IMR-90 (cell line): ENCODE measurements around the gene STYXL1.

Source experiments
- CEBPB ChIP-seq: IDR thresholded peaks from 2 replicates; pipeline ENCODE4 v1.6.1; 2012; ENCODE audit warnings: low read depth, low read length, improper control_type of control experiment
- MAFK ChIP-seq: IDR thresholded peaks from 2 replicates; pipeline ENCODE4 v1.6.1; 2012; ENCODE audit warnings: low read depth, low read length, improper control_type of control experiment
- POLR2A ChIP-seq: IDR thresholded peaks from 2 replicates; pipeline ENCODE4 v1.6.1; 2012; ENCODE audit warnings: mild to moderate bottlenecking, low read depth, low read length
- RAD21 ChIP-seq: IDR thresholded peaks from 2 replicates; pipeline ENCODE4 v1.6.1; 2012; ENCODE audit warnings: low read length, improper control_type of control experiment
- TF ChIP-seq, protein P1 (sequence below): conservative IDR thresholded peaks from 2 replicates; pipeline ENCODE4 v1.5.1; 2012; ENCODE audit warnings: mild to moderate bottlenecking, low read depth, low read length, improper control_type of control experiment

GRCh38 chr7:76066716-76067503 is 19.1 kb upstream of the STYXL1 start:
- TF ChIP-seq CEBPB (no peak), POLR2A (no peak), MAFK (no peak), RAD21 (no peak)
- TF ChIP-seq, protein P1, sequence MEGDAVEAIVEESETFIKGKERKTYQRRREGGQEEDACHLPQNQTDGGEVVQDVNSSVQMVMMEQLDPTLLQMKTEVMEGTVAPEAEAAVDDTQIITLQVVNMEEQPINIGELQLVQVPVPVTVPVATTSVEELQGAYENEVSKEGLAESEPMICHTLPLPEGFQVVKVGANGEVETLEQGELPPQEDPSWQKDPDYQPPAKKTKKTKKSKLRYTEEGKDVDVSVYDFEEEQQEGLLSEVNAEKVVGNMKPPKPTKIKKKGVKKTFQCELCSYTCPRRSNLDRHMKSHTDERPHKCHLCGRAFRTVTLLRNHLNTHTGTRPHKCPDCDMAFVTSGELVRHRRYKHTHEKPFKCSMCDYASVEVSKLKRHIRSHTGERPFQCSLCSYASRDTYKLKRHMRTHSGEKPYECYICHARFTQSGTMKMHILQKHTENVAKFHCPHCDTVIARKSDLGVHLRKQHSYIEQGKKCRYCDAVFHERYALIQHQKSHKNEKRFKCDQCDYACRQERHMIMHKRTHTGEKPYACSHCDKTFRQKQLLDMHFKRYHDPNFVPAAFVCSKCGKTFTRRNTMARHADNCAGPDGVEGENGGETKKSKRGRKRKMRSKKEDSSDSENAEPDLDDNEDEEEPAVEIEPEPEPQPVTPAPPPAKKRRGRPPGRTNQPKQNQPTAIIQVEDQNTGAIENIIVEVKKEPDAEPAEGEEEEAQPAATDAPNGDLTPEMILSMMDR: no peak
